Mucosa of stomach (tissue), 1 donor: Measurements from ENCODE around the gene CCDC187.
A peak's percentile ranks its signal among the peaks of the same experiment; 100 is the strongest.
"Not testable (repeated sequence)": the region's sequence is repeated elsewhere in the genome, so short reads cannot be mapped to it uniquely, and the experiment has no call there.

Experiments
- H3K27me3 ChIP-seq: one replicate; pipeline ENCODE4 v1.7.0; 2013; ENCODE audit warnings: mild to moderate bottlenecking, low read length; ENCODE audit not compliant: control insufficient read depth, insufficient read depth
- H3K36me3 ChIP-seq: one replicate; pipeline ENCODE4 v1.7.0; 2013; ENCODE audit warnings: low read length; ENCODE audit not compliant: control insufficient read depth, insufficient read depth
- H3K4me1 ChIP-seq: one replicate; pipeline ENCODE4 v1.7.0; 2013; ENCODE audit warnings: mild to moderate bottlenecking, low read length; ENCODE audit not compliant: control insufficient read depth, insufficient read depth
- H3K4me3 ChIP-seq: one replicate; pipeline ENCODE4 v1.7.0; 2013; ENCODE audit warnings: low read length
- H3K9ac ChIP-seq: one replicate; pipeline ENCODE4 v1.7.0; 2013; ENCODE audit warnings: mild to moderate bottlenecking, low read length, moderate library complexity
- H3K9me3 ChIP-seq: one replicate; pipeline ENCODE4 v1.7.0; 2013; ENCODE audit warnings: mild to moderate bottlenecking, low read length, moderate library complexity; ENCODE audit not compliant: control insufficient read depth
- donor health status: Pancreatic carcinoma.

Gene CCDC187

DNA sequence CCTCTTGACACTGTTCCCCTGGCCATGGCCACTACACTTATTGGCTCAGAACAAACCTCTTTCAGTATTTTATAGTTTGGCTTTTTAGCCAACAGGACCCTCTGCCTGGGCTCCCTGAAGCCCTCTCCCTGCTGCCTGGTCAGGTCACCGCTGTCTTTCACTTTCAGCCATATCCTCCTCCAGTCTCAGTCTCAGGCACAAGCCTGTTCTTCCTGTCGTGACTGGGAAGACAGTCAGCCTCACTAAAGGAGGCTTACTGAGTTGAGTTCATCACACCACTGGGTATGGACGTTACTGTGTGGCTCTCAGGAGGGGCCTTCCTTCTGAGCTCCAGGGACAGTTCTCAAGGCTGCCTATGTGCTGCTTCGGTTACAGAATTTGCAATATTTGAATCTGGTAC, 60.3 kb downstream of the CCDC187 start:
- H3K4me1 ChIP-seq, result peaks cover 28% of the 10 kb centered on the region

DNA sequence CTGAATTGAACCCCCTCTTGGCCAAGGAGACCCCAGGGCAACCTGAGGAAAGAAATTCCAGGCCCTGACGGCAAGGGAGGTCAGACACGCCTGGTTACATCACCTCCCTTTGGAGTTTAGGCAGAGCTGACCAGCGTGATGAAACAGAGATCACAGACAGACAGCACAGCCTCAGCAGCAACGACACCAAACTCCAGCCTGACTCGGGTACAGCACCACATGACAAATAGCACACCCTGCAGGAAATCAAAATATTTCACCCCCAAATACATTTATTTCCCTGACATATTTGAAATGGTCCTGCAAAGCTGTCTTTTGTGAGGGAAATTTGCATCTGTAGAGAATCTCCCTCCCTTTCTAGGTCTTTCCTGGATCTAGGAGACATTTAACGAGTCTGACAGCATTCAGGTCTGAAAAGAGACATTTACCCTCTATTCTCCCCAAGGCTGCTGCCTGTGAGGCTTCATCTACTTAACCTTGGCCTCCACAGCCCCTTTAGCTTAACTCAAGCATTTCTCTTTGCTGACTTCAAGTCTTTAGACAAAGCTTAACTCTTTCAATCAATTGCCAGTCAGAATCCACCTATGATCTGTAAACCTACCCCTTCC, 60.9 kb downstream of the CCDC187 start:
- H3K4me1 ChIP-seq, result peaks cover 28% of the 10 kb centered on the region
- H3K9ac ChIP-seq, result no peak overlapping the region
- H3K27me3 ChIP-seq, result no peaks in the 10 kb centered on the region
- H3K4me3 ChIP-seq, result no peak overlapping the region
- H3K9me3 ChIP-seq, result no peaks in the 10 kb centered on the region
- H3K36me3 ChIP-seq, result no peaks in the 10 kb centered on the region

More for the DNA sequence above, 60.3 kb downstream of the CCDC187 start:
- no peaks in the 10 kb centered on the region for H3K27me3 ChIP-seq
- no peaks in the 10 kb centered on the region for H3K9me3 ChIP-seq
- H3K4me3 ChIP-seq, result no peak overlapping the region
- no peak overlapping the region for H3K9ac ChIP-seq
- H3K36me3 ChIP-seq, result no peaks in the 10 kb centered on the region

DNA sequence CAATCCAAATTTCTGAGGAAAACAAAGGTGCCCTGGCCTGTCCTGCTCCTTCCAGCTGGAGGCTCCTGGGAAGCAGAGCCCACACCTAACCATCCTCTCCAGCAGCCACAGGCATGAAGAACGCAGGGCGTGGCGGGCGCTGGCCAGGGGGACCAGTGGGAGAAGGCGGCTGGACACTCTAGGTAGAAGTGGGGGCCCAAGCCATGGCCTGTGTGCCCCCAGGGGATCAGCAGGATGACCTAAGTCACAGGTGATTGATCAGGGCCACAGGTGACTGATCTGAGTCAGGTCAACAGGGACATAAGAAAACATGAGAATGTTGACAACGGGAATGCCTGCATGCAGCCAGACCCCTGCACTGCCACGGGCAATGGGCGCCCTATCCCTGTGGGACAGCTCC, 61.6 kb downstream of the CCDC187 start:
- Histone ChIP-seq H3K27me3 (no peaks in the 10 kb centered on the region), H3K4me3 (no peak overlapping the region), H3K4me1 (peaks cover 28% of the 10 kb centered on the region), H3K9me3 (no peaks in the 10 kb centered on the region), H3K36me3 (no peaks in the 10 kb centered on the region), H3K9ac (peak overlapping the region; percentile 11)

DNA sequence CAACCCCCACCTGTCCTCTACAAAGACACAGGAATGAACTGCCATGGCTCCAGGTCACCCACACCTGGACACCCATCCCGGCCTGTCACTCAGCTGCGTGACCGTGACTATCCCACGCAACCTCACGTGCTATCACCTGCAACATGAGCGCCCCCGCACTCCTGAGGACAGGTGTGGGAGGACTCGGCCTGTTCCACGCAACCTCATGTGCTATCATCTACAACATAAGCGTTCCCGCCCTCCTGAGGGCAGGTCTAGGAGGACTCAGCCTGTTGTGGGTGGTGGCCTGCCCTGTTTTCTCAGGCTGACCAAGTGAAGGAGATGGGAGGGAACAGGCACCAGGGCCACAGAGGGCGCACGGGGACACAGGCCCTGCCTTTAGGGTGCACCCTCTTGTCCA, 62.4 kb downstream of the CCDC187 start:
- peaks cover 28% of the 10 kb centered on the region for H3K4me1 ChIP-seq
- H3K9me3 ChIP-seq, result no peaks in the 10 kb centered on the region

DNA sequence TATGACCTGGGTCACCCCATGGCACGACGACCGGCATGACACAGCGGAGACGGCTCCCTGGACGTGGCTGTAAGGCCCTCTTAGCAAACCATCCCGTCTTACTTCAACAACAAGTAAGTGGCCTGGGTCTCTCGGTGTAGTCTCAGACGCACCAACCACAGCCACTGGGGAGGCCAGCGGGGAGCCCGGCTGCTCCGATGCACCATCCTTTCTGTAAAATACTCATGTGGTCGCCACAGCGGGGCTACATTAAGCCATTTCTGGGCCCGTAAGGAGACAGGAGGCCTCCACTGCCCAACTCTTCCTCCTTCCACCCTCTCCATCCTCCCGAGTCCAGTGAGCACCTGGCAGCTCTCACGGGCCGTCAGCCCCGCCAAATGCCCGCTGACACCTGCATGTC, 63.0 kb downstream of the CCDC187 start:
- peaks cover 28% of the 10 kb centered on the region for H3K4me1 ChIP-seq
- no peaks in the 10 kb centered on the region for H3K36me3 ChIP-seq
- H3K9me3 ChIP-seq, result no peaks in the 10 kb centered on the region
- H3K4me3 ChIP-seq, result no peak overlapping the region
- no peak overlapping the region for H3K9ac ChIP-seq
- no peaks in the 10 kb centered on the region for H3K27me3 ChIP-seq

More for the DNA sequence above, 62.4 kb downstream of the CCDC187 start:
- Histone ChIP-seq H3K9ac (no peak overlapping the region), H3K4me3 (no peak overlapping the region), H3K36me3 (no peaks in the 10 kb centered on the region), H3K27me3 (no peaks in the 10 kb centered on the region)

DNA sequence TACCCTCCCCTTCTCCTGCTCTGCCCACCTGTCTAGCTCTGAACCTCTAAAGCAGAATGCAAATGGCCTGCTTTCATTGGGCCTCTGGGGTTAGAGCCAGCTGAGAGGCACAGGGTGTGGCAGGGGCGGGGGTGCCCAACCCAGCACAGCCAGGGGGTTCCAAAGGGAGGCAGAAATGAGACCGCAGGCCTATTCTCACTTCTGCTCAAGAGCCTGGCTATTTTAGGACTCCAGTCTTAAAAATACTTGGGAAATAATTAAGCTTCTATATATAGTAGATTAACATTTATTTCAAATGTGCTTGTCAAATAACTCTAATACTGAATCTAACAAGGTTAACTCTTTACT, 63.9 kb downstream of the CCDC187 start:
- H3K9me3 ChIP-seq, result no peaks in the 10 kb centered on the region
- no peak overlapping the region for H3K4me3 ChIP-seq
- peaks cover 26% of the 10 kb centered on the region for H3K4me1 ChIP-seq
- no peaks in the 10 kb centered on the region for H3K27me3 ChIP-seq
- no peaks in the 10 kb centered on the region for H3K36me3 ChIP-seq
- no peak overlapping the region for H3K9ac ChIP-seq

DNA sequence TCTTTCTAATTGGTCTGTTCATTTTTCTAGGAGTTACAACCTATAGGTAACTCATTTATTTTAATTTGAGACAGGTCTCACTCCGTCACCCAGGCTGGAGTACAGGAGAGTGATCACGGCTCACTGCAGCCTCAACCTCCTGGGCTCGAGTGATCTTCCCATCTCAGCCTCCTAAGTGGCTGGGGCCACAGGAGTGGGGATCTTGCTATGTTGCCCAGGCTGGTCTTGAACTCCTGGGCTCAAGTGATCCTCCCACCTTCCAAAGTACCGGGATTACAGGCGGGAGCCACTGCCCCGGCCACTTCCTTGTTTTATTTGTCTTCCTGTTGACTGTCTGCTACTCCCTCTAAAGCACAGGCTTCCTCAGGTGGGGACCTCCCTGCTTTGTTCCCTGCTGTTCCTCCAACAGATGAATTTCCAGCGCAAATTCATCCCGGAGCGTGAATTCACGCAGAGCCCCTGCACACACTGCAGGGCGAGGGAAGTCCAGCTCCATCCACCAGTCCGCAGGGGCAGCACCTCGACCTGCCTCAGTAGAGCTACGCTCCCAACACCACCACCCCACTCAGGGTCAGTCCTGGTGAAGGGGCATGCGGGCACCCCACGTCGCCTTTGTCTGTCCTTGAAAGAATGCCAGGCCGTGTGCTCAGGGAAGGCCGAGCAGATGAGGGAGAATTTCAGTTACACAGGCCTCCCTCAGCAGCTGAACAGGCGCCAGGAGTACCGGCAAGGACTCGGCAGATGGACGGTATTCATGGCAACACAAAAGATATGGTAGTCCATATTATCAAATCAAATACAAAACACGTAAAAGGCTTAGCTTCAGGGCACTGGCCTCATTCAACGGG, 64.5 kb downstream of the CCDC187 start:
- H3K36me3 ChIP-seq, result no peaks in the 10 kb centered on the region
- peaks cover 20% of the 10 kb centered on the region for H3K4me1 ChIP-seq
- no peaks in the 10 kb centered on the region for H3K27me3 ChIP-seq
- H3K9me3 ChIP-seq, result no peaks in the 10 kb centered on the region
- no peak overlapping the region for H3K4me3 ChIP-seq
- no peak overlapping the region for H3K9ac ChIP-seq

DNA sequence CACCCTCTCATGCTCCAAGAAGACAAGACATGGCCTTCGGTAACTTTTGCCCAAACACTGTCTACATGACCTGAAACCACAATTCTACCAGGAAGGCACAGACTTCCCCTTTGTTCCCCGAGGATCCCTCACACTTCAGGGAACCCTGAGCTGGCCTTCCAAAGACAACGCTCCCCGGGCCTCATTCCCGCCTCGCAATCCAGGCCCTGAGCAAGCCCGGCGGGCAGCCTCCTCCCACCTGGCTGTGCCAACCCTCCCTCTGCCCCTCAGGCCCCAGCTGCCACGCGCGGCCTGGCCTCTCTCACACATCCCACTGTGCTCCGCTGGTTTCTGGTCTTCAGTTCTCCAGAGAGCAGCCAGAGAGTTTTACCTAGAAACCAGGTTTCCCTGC, 65.6 kb downstream of the CCDC187 start:
- H3K9ac ChIP-seq, result no peak overlapping the region
- no peaks in the 10 kb centered on the region for H3K9me3 ChIP-seq

DNA sequence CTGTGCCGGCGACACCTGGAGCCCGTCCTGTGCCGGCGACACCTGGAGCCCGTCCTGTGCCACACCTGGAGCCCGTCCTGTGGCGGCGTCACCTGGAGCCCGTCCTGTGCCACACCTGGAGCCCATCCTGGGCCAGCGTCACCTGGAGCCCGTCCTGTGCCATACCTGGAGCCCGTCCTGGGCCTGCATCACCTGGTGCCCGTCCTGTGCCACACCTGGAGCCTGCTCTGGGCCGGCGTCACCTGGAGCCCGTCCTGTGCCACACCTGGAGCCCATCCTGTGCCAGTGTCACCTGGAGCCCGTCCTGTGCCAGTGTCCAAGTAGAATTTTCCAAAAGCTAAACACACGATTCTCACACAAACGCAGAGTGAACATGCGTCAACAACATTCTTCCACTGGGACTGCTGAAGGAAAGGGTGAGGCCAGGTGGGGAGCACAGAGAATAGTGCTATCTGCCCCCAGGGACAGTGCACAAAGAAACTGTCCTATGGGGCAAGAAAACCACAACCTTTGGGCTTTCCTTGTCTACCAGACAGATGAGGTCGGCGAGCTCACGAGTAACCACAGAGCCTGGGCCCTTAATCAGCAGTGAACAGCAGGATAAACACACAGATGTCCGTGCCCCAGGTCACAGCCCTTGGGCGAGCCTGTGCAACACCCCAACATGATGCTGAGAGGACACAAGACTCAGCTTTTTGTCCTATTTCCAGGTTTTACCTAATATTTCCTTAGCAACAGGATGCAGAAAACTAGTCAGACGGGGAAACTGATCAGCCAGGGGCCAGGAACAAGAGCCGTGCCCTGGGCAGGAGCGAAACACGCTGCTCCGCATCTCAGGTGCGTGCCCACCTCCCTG, 66.2 kb downstream of the CCDC187 start:
- H3K4me3 ChIP-seq, result no peak overlapping the region
- no peak overlapping the region for H3K9ac ChIP-seq
- no peaks in the 10 kb centered on the region for H3K9me3 ChIP-seq
- no peaks in the 10 kb centered on the region for H3K36me3 ChIP-seq
- H3K27me3 ChIP-seq, result no peaks in the 10 kb centered on the region
- peaks cover 20% of the 10 kb centered on the region for H3K4me1 ChIP-seq

More for the DNA sequence above, 65.6 kb downstream of the CCDC187 start:
- Histone ChIP-seq H3K4me1 (peaks cover 20% of the 10 kb centered on the region), H3K27me3 (no peaks in the 10 kb centered on the region), H3K36me3 (no peaks in the 10 kb centered on the region), H3K4me3 (no peak overlapping the region)

DNA sequence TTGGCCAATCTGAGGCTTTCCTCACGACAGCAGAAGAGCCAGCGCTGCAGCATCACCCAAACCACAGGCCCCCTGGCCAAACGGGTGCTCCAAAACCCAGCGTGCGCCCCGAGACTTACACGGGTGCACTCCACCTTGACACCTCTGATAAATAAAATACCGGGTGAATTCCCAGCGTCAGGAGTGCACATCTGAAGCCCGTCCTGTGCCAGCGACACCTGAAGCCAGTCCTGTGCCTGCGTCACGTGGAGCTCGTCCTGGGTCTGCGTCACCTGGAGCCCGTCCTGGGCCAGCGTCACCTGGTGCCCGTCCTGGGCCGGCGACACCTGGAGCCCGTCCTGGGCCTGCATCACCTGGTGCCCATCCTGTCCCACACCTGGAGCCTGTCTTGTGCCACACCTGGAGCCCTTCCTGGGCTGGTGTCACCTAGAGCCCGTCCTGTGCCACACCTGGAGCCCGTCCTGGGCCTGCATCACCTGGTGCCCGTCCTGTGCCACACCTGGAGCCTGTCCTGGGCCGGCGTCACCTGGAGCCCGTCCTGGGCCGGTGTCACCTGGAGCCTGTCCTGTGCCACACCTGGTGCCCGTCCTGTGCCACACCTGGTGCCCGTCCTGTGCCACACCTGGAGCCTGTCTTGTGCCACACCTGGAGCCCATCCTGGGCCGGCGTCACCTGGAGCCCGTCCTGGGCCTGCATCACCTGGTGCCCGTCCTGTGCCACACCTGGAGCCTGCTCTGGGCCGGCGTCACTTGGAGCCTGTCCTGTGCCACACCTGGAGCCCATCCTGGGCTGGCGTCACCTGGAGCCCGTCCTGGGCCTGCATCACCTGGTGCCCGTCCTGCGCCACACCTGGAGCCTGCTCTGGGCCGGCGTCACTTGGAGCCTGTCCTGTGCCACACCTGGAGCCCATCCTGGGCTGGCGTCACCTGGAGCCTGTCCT, 67.2 kb downstream of the CCDC187 start:
- not testable (repeated sequence) for H3K9ac ChIP-seq, H3K4me3 ChIP-seq, H3K36me3 ChIP-seq, H3K27me3 ChIP-seq, H3K9me3 ChIP-seq
- peaks cover 17% of the 10 kb centered on the region for H3K4me1 ChIP-seq

DNA sequence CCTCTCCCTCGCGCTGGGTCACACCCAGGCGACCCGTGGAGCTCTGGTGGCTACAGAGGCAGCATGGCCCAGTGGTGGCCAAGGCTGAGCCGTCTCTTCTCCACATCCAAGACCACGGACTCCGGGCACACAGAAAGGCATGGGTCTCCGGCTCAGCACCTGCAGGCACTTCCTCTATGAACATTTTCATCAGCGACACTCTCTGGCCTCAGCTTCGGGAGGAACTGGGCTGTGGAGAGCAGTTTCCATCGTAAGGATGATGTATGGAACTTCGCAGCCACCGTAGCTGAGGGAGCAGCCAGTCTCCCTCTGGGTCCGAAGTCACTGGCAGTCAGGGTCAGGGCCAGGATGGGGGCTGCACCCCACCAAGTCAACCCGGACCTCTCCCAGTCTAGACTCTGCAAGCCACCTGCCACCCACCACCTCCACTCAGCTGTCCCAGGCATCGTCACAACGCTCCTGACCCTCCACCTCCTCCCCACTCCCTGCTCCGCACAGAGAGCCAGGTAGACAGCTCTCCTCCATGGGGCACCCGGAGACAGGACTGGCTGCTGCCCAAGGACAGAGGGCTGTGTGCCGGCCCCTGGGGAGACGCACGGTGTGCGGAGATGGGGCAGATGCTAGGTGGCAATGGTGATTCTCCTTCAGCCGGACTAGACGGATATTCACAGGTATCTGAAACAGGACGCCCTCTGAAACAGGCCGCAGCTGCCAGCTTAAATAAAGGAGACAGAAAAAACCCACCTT, 68.0 kb downstream of the CCDC187 start:
- Histone ChIP-seq H3K4me3 (no peak overlapping the region), H3K4me1 (peaks cover 12% of the 10 kb centered on the region), H3K27me3 (no peaks in the 10 kb centered on the region), H3K9ac (no peak overlapping the region), H3K9me3 (no peaks in the 10 kb centered on the region), H3K36me3 (no peaks in the 10 kb centered on the region)
